PC-3 (cell line): ENCODE results near the gene CERS6. TPM values are rescaled to one million over a fixed set of nuclear protein-coding genes. Genes with fewer than 3 reads are reported as not detected.

Source experiments
- ATAC-seq: fragments of 200-7000 bp; cut with Tn5 transposase; 2 replicates; pipeline ENCODE4 v1.9.1; 2020; ENCODE audit warnings: mild to moderate bottlenecking, moderate library complexity
- BruUV-seq: library from RNA; stranded (reverse); fragments of 400-500 nt; replicated peaks from 2 replicates; lab custom pipeline; 2021; lab: Mats Ljungman, UMichigan
- CTCF ChIA-PET: fragments of 300-600 bp; sonication (Branson Sonifier 250); formaldehyde crosslinking; loops from one replicate; lab custom pipeline; 2022; ENCODE audit warnings: antibody characterized with exemption; lab: Charles Lee
- POLR2A ChIA-PET: fragments of 300-600 bp; sonication (Branson Sonifier 250); formaldehyde crosslinking; loops from one replicate; lab custom pipeline; 2022; ENCODE audit warnings: antibody characterized with exemption; ENCODE audit not compliant: unreplicated experiment; lab: Charles Lee
- DNase-seq: peaks from one replicate; pipeline ENCODE4 v3.0.0-alpha.2; 2015
- H2AFZ ChIP-seq: fragments of 300-600 bp; sonication (generic); 2 replicates; pipeline ENCODE4 v1.6.0; 2016; ENCODE audit warnings: antibody characterized with exemption, low read length
- H3F3A ChIP-seq: fragments of 300-600 bp; sonication (generic); one replicate; pipeline ENCODE4 v1.6.0; 2017; ENCODE audit warnings: antibody characterized with exemption, low read length, control low read depth, mild to moderate bottlenecking; ENCODE audit not compliant: unreplicated experiment
- H3K27ac ChIP-seq: fragments of 300-600 bp; sonication (generic); 2 replicates; pipeline ENCODE4 v1.5.1; 2016; ENCODE audit warnings: mild to moderate bottlenecking, low read length
- H3K27me3 ChIP-seq: fragments of 300-600 bp; sonication (generic); 2 replicates; pipeline ENCODE4 v1.6.1; 2016; ENCODE audit warnings: low read length, mixed read lengths
- H3K36me3 ChIP-seq: fragments of 300-600 bp; sonication (generic); 2 replicates; pipeline ENCODE4 v1.6.1; 2016; ENCODE audit warnings: low read depth, mixed run types, low read length, mixed read lengths
- H3K4me1 ChIP-seq: fragments of 300-600 bp; sonication (generic); 2 replicates; pipeline ENCODE4 v1.5.1; 2016; ENCODE audit warnings: low read length; ENCODE audit not compliant: insufficient read depth
- H3K4me2 ChIP-seq: fragments of 300-600 bp; sonication (generic); 2 replicates; pipeline ENCODE4 v1.6.0; 2016; ENCODE audit warnings: low read length
- H3K4me3 ChIP-seq: fragments of 300-600 bp; sonication (generic); 2 replicates; pipeline ENCODE4 v1.5.1; 2016; ENCODE audit warnings: mild to moderate bottlenecking, low read length, mixed read lengths
- H3K79me2 ChIP-seq: fragments of 300-600 bp; sonication (generic); 2 replicates; pipeline ENCODE4 v1.6.1; 2017; ENCODE audit warnings: low read length, mixed read lengths
- H3K9ac ChIP-seq: fragments of 300-600 bp; sonication (generic); 2 replicates; pipeline ENCODE4 v1.6.0; 2016; ENCODE audit warnings: mild to moderate bottlenecking, low read length
- H3K9me2 ChIP-seq: fragments of 300-600 bp; sonication (generic); replicated peaks from 2 replicates; pipeline ENCODE4 v1.6.1; 2016; ENCODE audit warnings: mixed run types, low read length, mixed read lengths
- H3K9me3 ChIP-seq: fragments of 300-600 bp; sonication (generic); 2 replicates; pipeline ENCODE4 v1.6.1; 2016; ENCODE audit warnings: low read length, mixed read lengths
- H4K20me1 ChIP-seq: fragments of 300-600 bp; sonication (generic); 2 replicates; pipeline ENCODE4 v1.6.1; 2016; ENCODE audit warnings: low read length, mixed read lengths
- CTCF ChIP-seq: fragments of 300-600 bp; sonication (generic); conservative IDR thresholded peaks from 2 replicates; pipeline ENCODE4 v1.5.1; 2017; ENCODE audit warnings: antibody characterized with exemption, low read depth, mild to moderate bottlenecking, low read length
- EZH2 ChIP-seq: fragments of 300-600 bp; sonication (generic); IDR thresholded peaks from one replicate; pipeline ENCODE4 v1.6.1; 2017; ENCODE audit warnings: antibody characterized with exemption, mild to moderate bottlenecking, low read length; ENCODE audit not compliant: unreplicated experiment
- EZH2phosphoT487 ChIP-seq: fragments of 300-600 bp; sonication (generic); IDR thresholded peaks from 2 replicates; pipeline ENCODE4 v1.6.1; 2018; ENCODE audit warnings: mild to moderate bottlenecking, antibody characterized with exemption, low read length, borderline replicate concordance
- intact Hi-C: fragments of 100-400 bp; cut with micrococcal nuclease; formaldehyde crosslinking; loops from 2 replicates; pipeline ENCODE4 v1.9.0; 2023
- total RNA-seq: library from RNA; depleted of rRNA; stranded (reverse); fragments of >200 nt; gene quantifications from 2 replicates; pipeline ENCODE4 v1.2.3, GENCODE V29; 2014

Gene CERS6
- total RNA-seq, 1 experiment from 2014 or later = 24.2 TPM

- Histone ChIP-seq H2AFZ (no peak overlapping the region), H3K27ac (no peak overlapping the region), H3K9ac (no peak overlapping the region), H4K20me1 (no peaks in the 10 kb centered on the region), H3F3A (no peaks in the 10 kb centered on the region), H3K36me3 (no peaks in the 10 kb centered on the region), H3K27me3 (no peaks in the 10 kb centered on the region), H3K9me3 (no peaks in the 10 kb centered on the region), H3K4me2 (no peak overlapping the region), H3K79me2 (no peaks in the 10 kb centered on the region), H3K4me3 (no peak overlapping the region), H3K4me1 (peaks cover 6% of the 10 kb centered on the region), H3K9me2 (no peaks in the 10 kb centered on the region)
- CTCF ChIA-PET = no interaction called here
- no peak for ATAC-seq
- intact Hi-C loops = no loop called here
- POLR2A ChIA-PET = interaction anchor here (0.7 kb wide), 1 partner anchor 85 kb away, joined by 4 read pairs; no protein-coding TSS in a partner anchor
- no peak for TF ChIP-seq CTCF
- no peak for TF ChIP-seq EZH2
- no peak for TF ChIP-seq EZH2phosphoT487
- no TSS peak for BruUV-seq
- DNase-seq = no peak
Measured at GRCh38 chr2:168589236-168590211, 133.5 kb downstream of the CERS6 start.

GRCh38 chr2:168592181-168592831 lies 136.2 kb downstream of the CERS6 start:
- POLR2A ChIA-PET = no interaction called here
- intact Hi-C loops = no loop called here
- BruUV-seq = no TSS peak

More at GRCh38 chr2:168592181-168592831, 136.2 kb downstream of the CERS6 start:
- CTCF ChIA-PET = no interaction called here
- Histone ChIP-seq H3K4me2 (no peak overlapping the region), H4K20me1 (no peaks in the 10 kb centered on the region), H3K79me2 (no peaks in the 10 kb centered on the region), H3K4me1 (no peaks in the 10 kb centered on the region), H3K9me2 (no peaks in the 10 kb centered on the region), H3K9me3 (no peaks in the 10 kb centered on the region), H3K36me3 (no peaks in the 10 kb centered on the region), H3F3A (no peaks in the 10 kb centered on the region), H3K9ac (no peak overlapping the region), H2AFZ (no peak overlapping the region), H3K4me3 (no peak overlapping the region), H3K27ac (no peak overlapping the region), H3K27me3 (no peaks in the 10 kb centered on the region)
- no peak for DNase-seq
- TF ChIP-seq CTCF = no peak
- TF ChIP-seq EZH2phosphoT487 = no peak
- no peak for TF ChIP-seq EZH2
- no peak for ATAC-seq
